Stimulated activated CD8-positive, alpha-beta memory T cell treated with anti-CD3 and anti-CD28 coated beads, Interleukin-4, amount 100 ng/mL, for 4 hours (primary cell): Measurements from ENCODE around the gene COL4A1.
"Not testable (repeated sequence)": the region's sequence is repeated elsewhere in the genome, so short reads cannot be mapped to it uniquely, and the experiment has no call there.

Source experiments
- DNase-seq, 2 donors: peaks; one replicate each; pipeline ENCODE4 v3.0.0-alpha.2; 2020; ENCODE audit warnings: low read depth in 2 of 2, low spot score in 1 of 2

The COL4A1 gene

DNA sequence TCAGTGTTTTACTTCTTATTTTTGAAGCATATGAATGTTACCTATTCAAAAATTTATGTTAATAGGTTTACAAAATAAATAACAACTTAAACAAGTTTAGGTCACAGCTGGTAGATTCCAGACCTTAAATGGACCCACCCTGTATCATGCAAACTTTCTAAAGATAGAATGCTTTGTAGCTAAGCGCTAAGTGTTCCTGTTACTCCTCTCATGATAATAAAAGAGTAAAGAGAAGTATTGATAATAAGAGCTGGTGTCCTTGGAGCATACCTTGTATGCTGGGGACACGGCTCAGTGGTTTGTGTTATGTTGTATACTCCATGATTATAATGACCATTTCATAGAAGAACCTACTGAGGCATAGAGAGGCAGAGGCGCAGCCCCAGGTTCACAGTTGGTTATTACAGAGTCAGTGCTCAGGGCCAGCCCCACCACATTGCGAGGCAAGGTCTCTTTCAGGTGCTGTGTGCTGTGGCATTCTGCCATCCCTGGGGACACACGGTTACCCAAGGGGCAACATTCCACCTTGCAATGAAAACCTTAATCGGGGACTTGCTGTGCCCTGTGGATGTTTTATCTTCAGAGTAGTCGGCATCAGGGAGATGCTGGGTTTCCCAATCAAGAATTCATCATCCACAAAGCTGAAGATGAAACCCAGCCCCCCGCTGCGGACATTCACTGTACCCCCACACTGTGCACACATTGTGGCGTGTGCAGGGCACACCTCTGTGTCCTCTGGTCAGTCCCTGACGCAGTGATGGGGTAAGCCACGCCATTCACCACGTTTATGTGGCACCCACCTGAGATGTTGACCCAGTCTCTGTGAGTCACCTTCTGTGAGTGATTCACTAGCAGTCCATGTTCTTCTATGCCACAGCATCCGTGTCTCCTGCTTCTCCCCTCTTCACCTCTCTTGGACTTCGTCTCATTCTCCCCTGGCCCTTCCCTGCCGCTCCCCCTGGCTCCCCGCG is 186.7 kb downstream of the COL4A1 start:
- DNase-seq: no peak

DNA sequence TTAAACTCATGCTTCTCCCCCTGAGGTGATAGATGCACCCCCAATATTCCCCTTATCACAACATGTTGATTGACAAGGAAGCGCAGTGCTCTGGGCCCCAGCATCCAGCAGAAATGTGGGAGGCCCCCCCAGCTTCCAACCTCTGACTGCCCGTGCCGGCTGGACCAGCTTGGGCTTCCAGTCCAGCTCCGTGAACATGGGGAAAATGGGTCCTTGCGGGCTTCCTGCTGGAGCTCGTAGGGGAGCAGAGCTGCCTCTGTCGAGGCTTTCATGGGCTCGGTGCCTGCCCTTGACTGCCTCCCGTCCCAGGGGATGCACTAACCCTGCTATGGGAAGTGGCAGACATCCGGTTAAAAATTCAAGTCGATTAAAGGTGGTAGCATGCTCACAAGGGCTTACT is 188.9 kb downstream of the COL4A1 start:
- no peak for DNase-seq

- DNase-seq: no peak
Observed at GRCh38 chr13:110116072-110116487, 190.9 kb downstream of the COL4A1 start.

DNA sequence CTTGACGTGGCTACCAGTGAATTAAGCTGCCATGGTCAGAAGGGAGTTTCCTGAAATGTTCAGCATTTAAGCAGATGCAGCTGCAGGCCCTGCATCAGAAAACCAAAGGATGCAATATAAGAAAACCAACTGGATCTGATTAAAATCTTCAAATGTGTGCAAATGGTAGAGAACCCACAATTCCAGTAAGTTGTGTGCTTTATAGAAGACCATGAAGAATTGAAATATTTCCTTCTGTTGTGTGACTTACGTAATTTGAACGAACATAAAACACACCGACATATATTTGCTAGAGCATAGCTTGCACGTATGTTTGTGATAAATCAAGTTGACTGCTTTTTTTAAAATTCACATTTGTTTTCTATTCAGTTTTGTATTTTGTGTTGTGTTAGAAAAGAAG is 191.4 kb downstream of the COL4A1 start:
- no peak for DNase-seq

DNA sequence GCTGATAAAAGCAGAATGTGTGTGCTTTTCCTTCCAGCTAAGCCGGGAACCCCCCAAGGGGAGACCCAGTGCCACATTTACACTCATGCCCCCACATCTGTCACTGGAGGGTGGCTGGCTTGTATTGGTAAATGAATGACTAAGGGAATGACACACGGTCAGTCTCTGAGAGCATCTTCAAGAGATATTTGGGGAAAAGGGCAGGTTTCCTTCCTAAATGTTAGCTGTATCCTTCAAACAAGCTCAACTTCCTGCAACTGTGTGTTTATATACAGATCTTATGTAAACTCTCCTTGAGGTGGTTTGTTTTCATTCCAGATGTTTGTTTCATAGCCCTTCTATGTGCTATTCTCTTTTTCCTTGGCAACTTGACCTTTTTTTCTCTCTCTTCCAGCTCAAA is 192.6 kb downstream of the COL4A1 start:
- no peak for DNase-seq

GRCh38 chr13:110113284-110113764 is 193.6 kb downstream of the COL4A1 start:
- no peak for DNase-seq

DNA sequence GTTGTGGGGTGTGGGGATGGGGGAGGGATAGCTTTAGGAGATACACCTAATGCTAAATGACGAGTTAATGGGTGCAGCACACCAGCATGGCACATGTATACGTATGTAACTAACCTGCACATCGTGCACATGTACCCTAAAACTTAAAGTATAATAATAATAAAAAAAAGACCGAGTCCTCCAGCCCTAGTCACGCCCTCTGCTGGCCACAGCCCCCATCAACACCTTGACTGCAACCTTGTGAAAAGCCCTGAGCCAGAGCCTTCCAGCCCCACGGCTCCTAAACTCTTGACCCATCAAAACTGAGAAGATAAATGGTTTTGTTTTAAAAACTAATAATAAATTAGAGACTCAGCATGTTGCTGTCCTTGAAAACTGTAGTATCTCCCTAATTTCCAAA is 194.6 kb downstream of the COL4A1 start:
- not testable (repeated sequence) for DNase-seq

DNA sequence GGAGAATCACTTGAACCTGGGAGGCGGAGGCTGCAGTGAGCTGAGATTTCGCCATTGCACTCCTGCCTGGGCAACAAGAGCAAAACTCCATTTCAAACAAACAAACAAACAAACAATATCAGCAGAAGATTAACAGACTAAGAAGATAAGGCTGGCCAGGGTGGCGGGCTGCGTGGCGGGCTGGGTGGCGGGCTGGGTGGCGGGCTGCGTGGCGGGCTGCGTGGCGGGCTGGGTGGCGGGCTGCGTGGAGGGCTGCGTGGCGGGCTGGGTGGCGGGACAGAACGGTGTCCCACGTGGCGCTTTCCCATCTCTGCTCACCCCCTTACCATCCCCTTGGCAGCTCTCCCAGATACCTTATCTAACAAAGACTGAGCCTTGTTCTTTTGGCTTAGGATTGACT is 196.2 kb downstream of the COL4A1 start:
- DNase-seq: no peak

DNA sequence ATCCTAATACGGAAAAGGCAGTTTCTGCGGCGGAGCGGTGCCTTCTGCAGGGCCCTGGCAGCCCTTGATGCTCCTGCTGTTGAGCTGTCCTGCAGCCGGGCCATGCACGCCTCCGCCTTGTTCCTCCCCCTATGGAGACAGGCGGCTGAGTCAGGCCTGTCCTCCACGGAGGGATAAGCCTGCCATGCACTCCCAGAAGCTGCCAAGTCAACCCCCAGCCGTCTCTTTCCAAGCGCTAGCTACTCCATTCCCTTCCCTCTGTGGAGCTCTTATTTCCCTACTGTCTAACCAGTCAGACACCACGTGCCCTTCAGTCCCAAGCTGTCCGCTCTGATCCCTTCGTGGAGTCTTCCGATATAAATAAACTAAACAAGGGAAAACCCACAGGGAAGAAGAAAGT is 197.0 kb downstream of the COL4A1 start:
- no peak for DNase-seq

DNA sequence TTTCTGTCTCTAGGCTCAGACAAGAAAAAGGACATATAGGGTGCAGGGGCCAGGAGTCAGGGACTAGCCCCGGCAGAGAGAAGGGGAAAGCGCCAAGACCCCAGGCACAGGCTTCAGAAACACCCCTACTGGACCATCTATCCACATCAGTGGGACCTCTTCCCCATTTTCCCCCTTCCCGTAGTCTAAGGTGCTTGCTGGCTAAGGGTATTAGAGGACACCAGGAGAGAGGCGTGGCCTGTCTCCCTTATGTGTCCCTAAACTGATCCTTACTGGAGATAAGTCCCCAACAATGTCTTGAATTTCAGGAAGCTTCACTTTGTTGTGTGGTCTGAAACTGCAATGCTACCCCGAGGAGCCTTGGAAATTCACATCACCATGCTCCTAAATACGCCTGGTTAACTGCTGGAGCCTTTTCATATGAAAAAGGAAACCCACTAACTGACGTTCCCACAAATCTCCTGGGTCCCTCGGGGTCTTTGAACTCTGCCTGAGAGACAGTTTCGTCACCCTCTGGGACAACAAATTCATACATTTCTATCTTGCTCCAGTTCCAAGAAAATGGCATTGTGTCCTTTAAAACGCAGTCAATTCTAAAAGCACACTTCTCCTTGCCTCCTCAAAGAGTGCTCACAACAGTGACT is 197.7 kb downstream of the COL4A1 start:
- DNase-seq: no peak

GRCh38 chr13:110108348-110109139 is 198.4 kb downstream of the COL4A1 start:
- no peak for DNase-seq

DNA sequence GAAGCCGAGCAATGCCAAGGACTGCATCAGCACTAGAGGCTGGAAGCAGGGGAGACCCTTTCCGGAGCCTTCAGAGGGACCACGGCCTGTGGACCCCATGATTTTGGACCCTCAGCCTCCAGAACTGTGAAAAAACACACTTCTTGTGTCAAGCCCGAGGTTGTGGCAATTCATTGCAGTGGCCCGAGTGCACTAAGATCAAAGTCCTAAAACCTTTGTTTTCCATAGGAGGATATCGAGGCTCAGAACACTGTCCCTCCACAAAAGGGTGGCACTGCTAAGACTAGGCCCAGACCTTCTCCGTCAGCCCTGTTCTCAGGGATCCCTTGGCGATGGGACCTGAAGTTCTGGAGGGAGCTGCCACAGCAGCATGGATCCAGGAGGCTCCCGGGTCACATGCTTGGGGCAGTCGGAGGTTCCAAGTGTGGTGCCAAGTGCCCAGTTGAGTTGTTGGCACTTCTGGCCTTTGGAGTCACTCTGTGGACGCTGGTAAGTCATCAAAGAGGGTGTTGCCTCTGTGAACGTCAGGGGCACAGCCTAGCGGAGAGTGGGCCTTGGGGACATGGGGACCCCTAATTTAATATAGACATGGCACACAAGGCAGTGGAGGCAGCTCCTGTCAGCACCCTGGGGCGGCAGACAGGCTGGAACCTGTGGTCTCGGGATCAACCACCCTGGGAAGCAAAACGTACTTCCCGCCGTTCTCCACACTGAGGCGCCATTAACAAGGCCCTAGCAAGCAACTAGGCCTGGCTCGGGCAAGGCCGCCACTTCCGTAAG is 199.2 kb downstream of the COL4A1 start:
- DNase-seq: no peak

GRCh38 chr13:110106726-110107125 is 200.2 kb downstream of the COL4A1 start:
- DNase-seq: no peak

DNA sequence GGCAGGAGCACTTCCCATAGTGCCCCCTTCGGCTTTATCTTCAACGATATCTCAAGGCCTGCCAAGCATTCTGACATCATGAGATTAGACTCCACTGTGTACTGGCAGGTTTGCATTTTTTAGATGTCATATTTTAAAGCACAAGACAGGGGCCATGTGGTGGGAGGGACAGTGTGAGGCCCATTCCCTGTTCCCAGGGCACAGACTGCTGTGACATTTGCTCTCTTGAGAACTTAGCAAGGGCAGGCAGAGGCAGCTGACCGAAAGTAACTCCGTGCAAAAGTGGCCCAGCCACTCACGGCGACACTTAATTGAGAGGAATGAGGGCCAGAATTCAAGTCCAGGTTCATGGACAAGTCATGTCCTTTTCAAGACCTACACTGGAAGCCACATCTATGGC is 201.8 kb downstream of the COL4A1 start:
- DNase-seq: no peak

GRCh38 chr13:110103534-110103933 is 203.4 kb downstream of the COL4A1 start:
- DNase-seq: no peak

- DNase-seq: no peak
Observed at GRCh38 chr13:110103026-110103425, 203.9 kb downstream of the COL4A1 start.

- DNase-seq: no peak
Observed at GRCh38 chr13:110102053-110102452, 204.9 kb downstream of the COL4A1 start.

- no peak for DNase-seq
Observed at GRCh38 chr13:110099922-110100321, 207.0 kb downstream of the COL4A1 start.
